ENCODE measurements around the gene HOXB7. TPM values are rescaled to one million over a fixed set of nuclear protein-coding genes. Genes with fewer than 3 reads are reported as not detected.

Gene HOXB7
- total RNA-seq, 3 donors from 2014 or later: 10.9 to 29.1 (median 22.4) TPM

GRCh38 chr17:48625495-48626244, 14.9 kb upstream of the HOXB7 start:
- peak; percentile 89 to 92 (median 90) for DNase-seq
- Histone ChIP-seq H3K4me1 (ENCODE audit: low read depth) (peaks cover 38% of the 10 kb centered on the region), H3K36me3 (ENCODE audit: low read depth) (no peaks in the 10 kb centered on the region), H3K4me3 (peak overlapping the region; percentile 26), H3K9me3 (no peaks in the 10 kb centered on the region)
- peak; percentile 77 for ATAC-seq
- intact Hi-C loops (cut with DNase I, micrococcal nuclease): loop anchor here in 1 of 2 donors (10.0 kb wide), 1 partner anchor 291 kb away; no protein-coding TSS in a partner anchor
- no peak for TF ChIP-seq CTCF (IDR thresholded peaks at IDR 0.05)

DNA sequence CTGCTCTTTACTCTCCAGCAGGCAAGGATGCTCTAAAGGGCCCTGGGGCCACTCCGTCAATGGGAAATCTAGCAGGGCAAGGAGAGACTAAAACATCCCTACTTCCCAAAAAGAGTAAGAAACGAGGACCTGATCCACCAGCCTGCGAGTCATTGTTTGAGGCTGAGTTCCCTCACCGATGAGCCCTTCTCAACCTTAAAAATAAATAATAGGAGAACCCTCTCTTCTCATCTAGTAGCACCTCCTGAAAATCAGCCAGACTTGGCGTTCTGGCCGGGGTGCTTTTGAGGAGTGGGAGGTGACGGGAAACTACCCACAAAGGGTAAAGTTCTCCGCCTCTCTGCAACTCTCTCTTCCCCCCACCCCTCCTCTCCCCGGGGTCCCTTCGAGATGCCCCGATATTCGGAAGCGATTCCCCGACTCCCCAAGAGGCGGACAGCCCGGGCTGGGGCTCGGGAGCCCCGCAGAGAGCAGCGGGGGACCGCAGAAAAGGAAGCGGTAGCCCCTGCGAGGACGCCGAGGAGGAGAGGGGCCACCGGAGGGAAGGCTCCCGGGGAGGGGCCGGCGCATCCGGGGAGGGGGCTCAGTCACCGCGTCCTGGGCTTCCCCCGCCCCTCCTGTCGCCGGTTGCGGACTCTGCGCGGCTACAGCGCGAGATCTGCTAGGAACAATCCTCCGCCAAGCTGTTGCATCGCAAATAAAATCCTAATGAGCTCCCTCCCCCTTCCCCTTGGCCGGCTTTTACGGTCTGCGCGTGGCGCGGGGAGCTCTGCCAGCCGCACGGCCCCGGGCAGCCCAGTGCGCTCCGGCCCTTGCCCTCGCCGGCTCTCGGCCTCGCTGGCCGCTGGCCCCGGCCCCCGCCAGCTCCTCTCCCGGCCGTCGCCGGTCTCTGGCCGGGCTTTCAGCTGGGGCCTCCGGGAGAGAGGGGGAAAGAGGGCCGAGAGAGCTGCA, 14.0 kb upstream of the HOXB7 start:
- H3K4me3 ChIP-seq: peak overlapping the region; percentile 26
- no peak for TF ChIP-seq CTCF (IDR thresholded peaks at IDR 0.05)
- intact Hi-C loops (cut with DNase I, micrococcal nuclease): loop anchor here in 1 of 2 donors (10.0 kb wide), 1 partner anchor 290 kb away; no protein-coding TSS in a partner anchor
- DNase-seq (peak in 2 of 3 donors; percentile 66 to 75), ATAC-seq (peak; percentile 30)
- H3K36me3 ChIP-seq (ENCODE audit: low read depth): no peaks in the 10 kb centered on the region
- H3K4me1 ChIP-seq (ENCODE audit: low read depth): peaks cover 46% of the 10 kb centered on the region
- no peaks in the 10 kb centered on the region for H3K9me3 ChIP-seq

GRCh38 chr17:48624118-48624517, 13.3 kb upstream of the HOXB7 start:
- H3K9me3 ChIP-seq: no peaks in the 10 kb centered on the region
- no peaks in the 10 kb centered on the region for H3K36me3 ChIP-seq (ENCODE audit: low read depth)
- no peak overlapping the region for H3K4me3 ChIP-seq
- no peak for DNase-seq
- TF ChIP-seq CTCF (IDR thresholded peaks at IDR 0.05): no peak
- ATAC-seq: no peak
- peaks cover 45% of the 10 kb centered on the region for H3K4me1 ChIP-seq (ENCODE audit: low read depth)
- intact Hi-C loops (cut with DNase I, micrococcal nuclease): loop anchor here in 1 of 2 donors (10.0 kb wide), 1 partner anchor 289 kb away; no protein-coding TSS in a partner anchor

DNA sequence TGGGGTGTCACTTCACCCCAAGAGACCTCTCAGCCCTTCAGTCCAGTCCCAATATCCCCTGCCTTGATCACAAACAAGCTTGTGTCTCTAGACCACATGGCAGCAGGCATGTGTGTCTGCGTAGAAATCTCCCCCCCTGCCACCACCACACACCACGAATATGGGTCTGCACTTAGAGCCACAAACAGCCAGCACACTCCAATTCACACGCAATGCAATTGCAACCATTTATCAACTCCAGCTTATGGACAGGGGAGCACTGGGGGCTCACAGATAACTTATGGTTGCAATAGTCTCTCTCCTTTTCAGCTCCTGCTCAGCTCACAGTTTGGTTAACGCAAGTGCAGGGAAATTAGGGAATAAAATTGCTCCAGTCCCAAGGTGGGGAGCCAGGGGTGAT, 12.8 kb upstream of the HOXB7 start:
- no peaks in the 10 kb centered on the region for H3K9me3 ChIP-seq
- intact Hi-C loops (cut with DNase I, micrococcal nuclease): loop anchor here in 1 of 2 donors (10.0 kb wide), 1 partner anchor 289 kb away; no protein-coding TSS in a partner anchor
- H3K36me3 ChIP-seq (ENCODE audit: low read depth): no peaks in the 10 kb centered on the region
- no peak overlapping the region for H3K4me3 ChIP-seq
- peaks cover 44% of the 10 kb centered on the region for H3K4me1 ChIP-seq (ENCODE audit: low read depth)
- no peak for TF ChIP-seq CTCF (IDR thresholded peaks at IDR 0.05)
- no peak for ATAC-seq
- no peak for DNase-seq

DNA sequence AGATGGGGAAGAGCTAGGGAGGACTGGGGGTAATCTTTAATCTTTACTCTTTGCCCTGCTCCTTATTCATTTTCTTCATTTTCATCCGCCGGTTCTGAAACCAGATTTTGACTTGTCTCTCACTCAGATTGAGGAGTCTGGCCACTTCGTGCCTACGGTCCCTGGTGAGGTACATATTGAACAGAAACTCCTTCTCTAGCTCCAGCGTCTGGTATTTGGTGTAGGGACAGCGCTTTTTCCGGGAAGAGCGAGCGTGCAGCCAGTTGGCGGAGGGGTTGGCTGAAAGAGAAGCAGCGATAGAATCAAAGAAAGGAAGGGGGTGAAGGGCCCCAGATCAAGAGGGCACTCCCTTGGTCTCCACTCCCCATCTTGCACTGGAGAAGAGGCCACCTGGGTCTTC, 12.0 kb upstream of the HOXB7 start:
- DNase-seq (no peak), ATAC-seq (no peak)
- H3K4me3 ChIP-seq: no peak overlapping the region
- peaks cover 51% of the 10 kb centered on the region for H3K4me1 ChIP-seq (ENCODE audit: low read depth)
- intact Hi-C loops (cut with DNase I, micrococcal nuclease): loop anchor here in 1 of 2 donors (10.0 kb wide), 1 partner anchor 288 kb away; no protein-coding TSS in a partner anchor
- no peak for TF ChIP-seq CTCF (IDR thresholded peaks at IDR 0.05)
- no peaks in the 10 kb centered on the region for H3K36me3 ChIP-seq (ENCODE audit: low read depth)
- H3K9me3 ChIP-seq: no peaks in the 10 kb centered on the region
